NCI-H146 (cell line): ENCODE measurements around the gene EEPD1.
"Not testable (repeated sequence)": the region's sequence is repeated elsewhere in the genome, so short reads cannot be mapped to it uniquely, and the experiment has no call there.

ENCODE experiments used
- DNase-seq: peaks from one replicate; lab custom pipeline; 2025; lab: John Stamatoyannopoulos, UW

Gene EEPD1

GRCh38 chr7:36128448-36129047 is 24.5 kb upstream of the EEPD1 start:
- peak; percentile 63 for DNase-seq

- DNase-seq: peak; percentile 77
Observed at GRCh38 chr7:36129048-36129534, 24.0 kb upstream of the EEPD1 start.

GRCh38 chr7:36130236-36130945 is 22.7 kb upstream of the EEPD1 start:
- DNase-seq: no peak

- DNase-seq: no peak
Observed at GRCh38 chr7:36131026-36131425, 22.0 kb upstream of the EEPD1 start.

- DNase-seq: no peak
Observed at GRCh38 chr7:36131499-36131898, 21.6 kb upstream of the EEPD1 start.

- peak; percentile 42 for DNase-seq
Observed at GRCh38 chr7:36132012-36132411, 21.0 kb upstream of the EEPD1 start.

GRCh38 chr7:36135700-36136099 is 17.4 kb upstream of the EEPD1 start:
- no peak for DNase-seq

GRCh38 chr7:36137258-36137657 is 15.8 kb upstream of the EEPD1 start:
- DNase-seq: peak; percentile 40

GRCh38 chr7:36137754-36138153 is 15.3 kb upstream of the EEPD1 start:
- no peak for DNase-seq

GRCh38 chr7:36138209-36138608 is 14.8 kb upstream of the EEPD1 start:
- DNase-seq: no peak

GRCh38 chr7:36141351-36141750 is 11.7 kb upstream of the EEPD1 start:
- DNase-seq: no peak

- DNase-seq: no peak
Observed at GRCh38 chr7:36141850-36142249, 11.2 kb upstream of the EEPD1 start.

- DNase-seq: no peak
Observed at GRCh38 chr7:36144189-36144588, 8.9 kb upstream of the EEPD1 start.

- DNase-seq: no peak
Observed at GRCh38 chr7:36145686-36146085, 7.4 kb upstream of the EEPD1 start.

GRCh38 chr7:36147361-36147760 is 5.7 kb upstream of the EEPD1 start:
- no peak for DNase-seq

- no peak for DNase-seq
Observed at GRCh38 chr7:36148422-36149065, 4.5 kb upstream of the EEPD1 start.

GRCh38 chr7:36149240-36149639 is 3.8 kb upstream of the EEPD1 start:
- not testable (repeated sequence) for DNase-seq

GRCh38 chr7:36149694-36150452 is 3.2 kb upstream of the EEPD1 start:
- no peak for DNase-seq

- no peak for DNase-seq
Observed at GRCh38 chr7:36151921-36152755, 916 bp upstream of the EEPD1 start.

GRCh38 chr7:36153571-36154097 is 580 bp downstream of the EEPD1 start:
- peak; percentile 45 for DNase-seq
